Thyroid gland (tissue), 4 donors: Measurements from ENCODE around the gene EHBP1.

Experiments used
- CTCF ChIP-seq, 6 experiments: fragments of 200-600 bp in 3 of 6; fragments of 450-650 bp in 3 of 6; sonication (generic) in 3 of 6; IDR thresholded peaks; one replicate each; pipeline ENCODE4 v1.5.1; 2016 to 2019; ENCODE audit warnings: antibody characterized with exemption in 6 of 6, mild to moderate bottlenecking in 2 of 6, inconsistent platforms in 1 of 6, moderate library complexity in 1 of 6
- POLR2A ChIP-seq, 2 donors: fragments of 450-650 bp; IDR thresholded peaks; one replicate each; pipeline ENCODE4 v1.6.1; 2017; ENCODE audit warnings: antibody characterized with exemption in 2 of 2, mild to moderate bottlenecking in 2 of 2, moderate library complexity in 1 of 2

GRCh38 chr2:62845256-62845655 lies 139.7 kb downstream of the EHBP1 start:
- TF ChIP-seq CTCF (IDR thresholded peaks at IDR 0.05) (no peak), POLR2A (IDR thresholded peaks at IDR 0.05) (no peak)
